ENCODE measurements around the gene NUP88.

NUP88 gene

DNA sequence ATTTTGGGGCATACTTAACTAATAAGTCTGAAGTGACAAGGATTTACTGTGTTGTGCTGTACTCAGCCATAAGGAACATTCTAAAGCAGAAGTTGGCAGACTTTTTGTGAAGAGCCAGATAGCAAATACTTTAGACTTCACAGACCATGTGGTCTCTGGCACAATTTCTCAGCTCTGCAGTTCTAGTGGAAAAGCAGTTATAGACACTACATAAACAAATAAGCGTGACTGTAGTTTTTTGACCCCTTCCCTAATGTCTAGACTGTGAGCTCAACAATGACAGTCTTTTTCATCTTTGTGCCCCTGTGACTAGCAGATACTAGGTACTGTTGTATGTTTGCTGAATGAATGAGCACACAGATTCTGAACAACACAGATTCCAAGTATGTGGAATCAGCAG is 5.4 kb upstream of the NUP88 start:
- Histone ChIP-seq H3K27me3 (ENCODE audit: control insufficient read depth in 5 of 5, insufficient read depth in 4 of 5, low read length in 5 of 5) (no peaks in the 10 kb centered on the region), H3K9ac (ENCODE audit: low read length in 5 of 5) (no peak overlapping the region), H3K9me3 (ENCODE audit: control insufficient read depth in 5 of 5, low read length in 5 of 5) (no peaks in the 10 kb centered on the region), H3K4me1 (ENCODE audit: control insufficient read depth in 5 of 5, insufficient read depth in 5 of 5, low read length in 5 of 5) (peaks cover 3 to 15% (median 13%) of the 10 kb centered on the region in 5 donors), H3K36me3 (ENCODE audit: control insufficient read depth in 5 of 5, insufficient read depth in 5 of 5, low read length in 5 of 5) (peaks cover 35 to 73% (median 62%) of the 10 kb centered on the region in 5 donors), H3K27ac (ENCODE audit: low read depth, low read length) (no peak overlapping the region), H3K4me3 (ENCODE audit: low read depth in 1 of 5, low read length in 5 of 5) (no peak overlapping the region)

- peaks cover 6 to 35% (median 23%) of the 10 kb centered on the region in 5 donors for H3K4me1 ChIP-seq (ENCODE audit: control insufficient read depth in 5 of 5, insufficient read depth in 5 of 5, low read length in 5 of 5)
- H3K36me3 ChIP-seq (ENCODE audit: control insufficient read depth in 5 of 5, insufficient read depth in 5 of 5, low read length in 5 of 5): peaks cover 23 to 51% (median 40%) of the 10 kb centered on the region in 5 donors
- H3K9ac ChIP-seq (ENCODE audit: low read length in 5 of 5): no peak overlapping the region
- no peaks in the 10 kb centered on the region for H3K27me3 ChIP-seq (ENCODE audit: control insufficient read depth in 5 of 5, insufficient read depth in 4 of 5, low read length in 5 of 5)
- no peaks in the 10 kb centered on the region for H3K9me3 ChIP-seq (ENCODE audit: control insufficient read depth in 5 of 5, low read length in 5 of 5)
- H3K27ac ChIP-seq (ENCODE audit: low read depth, low read length): no peak overlapping the region
- H3K4me3 ChIP-seq (ENCODE audit: low read depth in 1 of 5, low read length in 5 of 5): no peak overlapping the region
Measured at GRCh38 chr17:5422505-5422904, 3.0 kb upstream of the NUP88 start.

DNA sequence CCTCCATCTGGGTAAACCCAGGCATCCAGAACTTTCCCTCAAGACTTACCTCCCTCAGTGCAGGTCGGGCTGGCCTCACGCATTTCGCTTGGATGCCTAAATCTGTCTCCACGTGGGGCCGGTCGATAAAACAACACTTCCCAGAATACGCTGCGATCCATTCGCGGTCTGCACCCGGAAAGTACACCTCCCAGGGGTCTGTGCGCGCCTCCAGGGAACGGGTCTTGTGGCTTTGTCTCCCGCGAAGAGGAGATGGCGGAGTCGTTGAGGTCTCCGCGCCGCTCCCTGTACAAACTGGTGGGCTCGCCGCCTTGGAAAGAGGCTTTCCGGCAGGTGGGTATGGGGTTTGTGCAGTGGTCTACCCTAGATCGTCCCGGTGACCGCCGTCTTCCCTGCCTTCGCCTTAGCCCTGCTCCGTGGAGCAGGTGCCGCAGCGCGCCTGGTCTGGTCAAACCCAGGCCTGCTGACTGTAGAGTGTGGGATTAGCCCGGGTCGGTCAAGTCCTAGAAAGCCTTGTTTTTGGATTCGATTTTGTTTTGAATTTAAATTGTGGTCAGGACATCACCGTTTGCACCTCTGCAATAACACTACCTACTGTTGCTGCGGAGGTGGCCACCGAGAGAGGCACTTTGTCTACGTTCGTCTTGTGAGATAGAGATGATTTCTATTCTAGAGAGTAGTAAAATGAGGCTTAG is 644 bp upstream of the NUP88 start, which contains the start of gene RPAIN:
Gene RPAIN, plus strand, starts transcription at position 224 of the 695 bp plus-strand sequence. Its CDS starts 29 bp downstream, at position 253.
- peaks cover 28 to 38% (median 31%) of the 10 kb centered on the region in 5 donors for H3K36me3 ChIP-seq (ENCODE audit: control insufficient read depth in 5 of 5, insufficient read depth in 5 of 5, low read length in 5 of 5)
- H3K27ac ChIP-seq (ENCODE audit: low read depth, low read length): peak within 1 kb of the TSS; percentile 95
- peak within 1 kb of the TSS; percentile 89 to 98 (median 93) for H3K9ac ChIP-seq (ENCODE audit: low read length in 5 of 5)
- peaks cover 6 to 43% (median 28%) of the 10 kb centered on the region in 5 donors for H3K4me1 ChIP-seq (ENCODE audit: control insufficient read depth in 5 of 5, insufficient read depth in 5 of 5, low read length in 5 of 5)
- peak within 1 kb of the TSS; percentile 84 to 98 (median 95) for H3K4me3 ChIP-seq (ENCODE audit: low read depth in 1 of 5, low read length in 5 of 5)
- H3K27me3 ChIP-seq (ENCODE audit: control insufficient read depth in 5 of 5, insufficient read depth in 4 of 5, low read length in 5 of 5): no peaks in the 10 kb centered on the region
- H3K9me3 ChIP-seq (ENCODE audit: control insufficient read depth in 5 of 5, low read length in 5 of 5): no peaks in the 10 kb centered on the region

- H3K4me1 ChIP-seq (ENCODE audit: control insufficient read depth in 5 of 5, insufficient read depth in 5 of 5, low read length in 5 of 5): peaks cover 6 to 43% (median 28%) of the 10 kb centered on the region in 5 donors
- peaks cover 20 to 36% (median 24%) of the 10 kb centered on the region in 5 donors for H3K36me3 ChIP-seq (ENCODE audit: control insufficient read depth in 5 of 5, insufficient read depth in 5 of 5, low read length in 5 of 5)
- peak overlapping the region; percentile 50 to 98 (median 90) for H3K9ac ChIP-seq (ENCODE audit: low read length in 5 of 5)
- H3K4me3 ChIP-seq (ENCODE audit: low read depth in 1 of 5, low read length in 5 of 5): peak overlapping the region; percentile 84 to 98 (median 94)
- H3K27me3 ChIP-seq (ENCODE audit: control insufficient read depth in 5 of 5, insufficient read depth in 4 of 5, low read length in 5 of 5): no peaks in the 10 kb centered on the region
- H3K27ac ChIP-seq (ENCODE audit: low read depth, low read length): peak overlapping the region; percentile 95
- no peaks in the 10 kb centered on the region for H3K9me3 ChIP-seq (ENCODE audit: control insufficient read depth in 5 of 5, low read length in 5 of 5)
Measured at GRCh38 chr17:5418858-5419355, 555 bp downstream of the NUP88 start.

- no peak overlapping the region for H3K4me3 ChIP-seq (ENCODE audit: low read depth in 1 of 5, low read length in 5 of 5)
- peaks cover 20 to 39% (median 28%) of the 10 kb centered on the region in 5 donors for H3K36me3 ChIP-seq (ENCODE audit: control insufficient read depth in 5 of 5, insufficient read depth in 5 of 5, low read length in 5 of 5)
- H3K9me3 ChIP-seq (ENCODE audit: control insufficient read depth in 5 of 5, low read length in 5 of 5): no peaks in the 10 kb centered on the region
- H3K9ac ChIP-seq (ENCODE audit: low read length in 5 of 5): peak overlapping the region in 2 of 5 donors; percentile 8 to 30
- no peak overlapping the region for H3K27ac ChIP-seq (ENCODE audit: low read depth, low read length)
- peaks cover 6 to 43% (median 28%) of the 10 kb centered on the region in 5 donors for H3K4me1 ChIP-seq (ENCODE audit: control insufficient read depth in 5 of 5, insufficient read depth in 5 of 5, low read length in 5 of 5)
- no peaks in the 10 kb centered on the region for H3K27me3 ChIP-seq (ENCODE audit: control insufficient read depth in 5 of 5, insufficient read depth in 4 of 5, low read length in 5 of 5)
Measured at GRCh38 chr17:5416901-5417300, 2.6 kb downstream of the NUP88 start.

GRCh38 chr17:5413682-5414081 is 5.8 kb downstream of the NUP88 start:
- Histone ChIP-seq H3K36me3 (ENCODE audit: control insufficient read depth in 5 of 5, insufficient read depth in 5 of 5, low read length in 5 of 5) (peaks cover 31 to 60% (median 45%) of the 10 kb centered on the region in 5 donors), H3K27ac (ENCODE audit: low read depth, low read length) (no peak overlapping the region)

DNA sequence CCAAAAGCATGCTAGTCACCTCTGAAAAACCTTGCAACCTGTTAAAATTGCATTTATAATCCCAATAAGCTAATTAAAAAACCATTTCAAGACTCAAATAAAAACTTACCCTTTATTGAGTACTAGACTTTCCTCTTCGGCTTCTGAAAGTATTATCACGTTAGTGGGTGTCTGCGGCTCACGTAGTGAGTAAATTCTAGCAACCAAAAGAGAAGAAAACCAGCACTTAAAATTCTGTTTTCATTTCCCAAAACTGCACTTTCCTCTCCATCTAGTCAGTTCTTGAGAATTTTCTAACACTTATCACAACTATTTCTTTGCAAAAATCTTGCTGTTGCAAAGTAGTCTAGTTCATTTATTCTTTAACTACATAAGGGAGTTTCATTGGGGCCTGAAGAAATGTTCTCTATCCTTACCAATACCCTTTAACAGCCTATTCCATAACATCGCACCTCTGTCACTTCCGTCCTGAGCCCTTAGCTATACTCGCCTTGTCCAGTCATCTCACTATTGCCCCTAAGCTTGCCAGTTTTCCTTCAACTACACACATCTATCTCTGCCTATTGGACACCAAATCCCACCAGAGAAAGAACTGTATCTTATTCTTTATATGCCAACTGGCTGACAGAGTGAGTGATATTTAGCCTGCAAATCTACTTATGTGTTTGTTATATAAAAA is 8.7 kb downstream of the NUP88 start:
- no peak overlapping the region for H3K27ac ChIP-seq (ENCODE audit: low read depth, low read length)
- H3K4me3 ChIP-seq (ENCODE audit: low read depth in 1 of 5, low read length in 5 of 5): no peak overlapping the region
- peaks cover 0 to 7% (median under 1%) of the 10 kb centered on the region in 5 donors for H3K4me1 ChIP-seq (ENCODE audit: control insufficient read depth in 5 of 5, insufficient read depth in 5 of 5, low read length in 5 of 5)
- H3K9me3 ChIP-seq (ENCODE audit: control insufficient read depth in 5 of 5, low read length in 5 of 5): no peaks in the 10 kb centered on the region
- no peak overlapping the region for H3K9ac ChIP-seq (ENCODE audit: low read length in 5 of 5)
- H3K36me3 ChIP-seq (ENCODE audit: control insufficient read depth in 5 of 5, insufficient read depth in 5 of 5, low read length in 5 of 5): peaks cover 50 to 87% (median 74%) of the 10 kb centered on the region in 5 donors
- no peaks in the 10 kb centered on the region for H3K27me3 ChIP-seq (ENCODE audit: control insufficient read depth in 5 of 5, insufficient read depth in 4 of 5, low read length in 5 of 5)

More at GRCh38 chr17:5413682-5414081, 5.8 kb downstream of the NUP88 start:
- Histone ChIP-seq H3K4me1 (ENCODE audit: control insufficient read depth in 5 of 5, insufficient read depth in 5 of 5, low read length in 5 of 5) (peaks cover 3 to 23% (median 15%) of the 10 kb centered on the region in 5 donors), H3K27me3 (ENCODE audit: control insufficient read depth in 5 of 5, insufficient read depth in 4 of 5, low read length in 5 of 5) (no peaks in the 10 kb centered on the region), H3K9me3 (ENCODE audit: control insufficient read depth in 5 of 5, low read length in 5 of 5) (no peaks in the 10 kb centered on the region), H3K4me3 (ENCODE audit: low read depth in 1 of 5, low read length in 5 of 5) (no peak overlapping the region), H3K9ac (ENCODE audit: low read length in 5 of 5) (no peak overlapping the region)

DNA sequence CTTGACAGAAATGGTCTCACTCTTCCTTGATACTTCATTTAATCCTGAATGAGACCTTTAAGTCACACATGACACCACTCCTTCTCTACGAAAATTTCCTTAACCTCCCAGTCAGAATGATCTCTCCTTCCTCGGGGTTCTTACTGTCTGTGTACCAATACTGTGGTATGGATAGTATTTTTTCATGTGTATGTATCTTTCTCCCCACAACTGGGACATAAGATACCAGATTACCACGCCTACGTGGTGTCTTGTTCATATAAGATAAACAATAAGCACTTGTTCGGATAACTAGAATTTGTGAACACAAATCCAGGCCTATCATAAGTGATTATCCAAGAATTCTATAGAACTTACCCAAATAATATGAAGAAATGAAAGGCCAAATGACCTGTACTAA is 11.3 kb downstream of the NUP88 start:
- Histone ChIP-seq H3K27ac (ENCODE audit: low read depth, low read length) (no peak overlapping the region), H3K4me1 (ENCODE audit: control insufficient read depth in 5 of 5, insufficient read depth in 5 of 5, low read length in 5 of 5) (peaks cover 0 to 20% (median 6%) of the 10 kb centered on the region in 5 donors), H3K36me3 (ENCODE audit: control insufficient read depth in 5 of 5, insufficient read depth in 5 of 5, low read length in 5 of 5) (peaks cover 46 to 88% (median 78%) of the 10 kb centered on the region in 5 donors), H3K4me3 (ENCODE audit: low read depth in 1 of 5, low read length in 5 of 5) (no peak overlapping the region), H3K27me3 (ENCODE audit: control insufficient read depth in 5 of 5, insufficient read depth in 4 of 5, low read length in 5 of 5) (no peaks in the 10 kb centered on the region), H3K9me3 (ENCODE audit: control insufficient read depth in 5 of 5, low read length in 5 of 5) (no peaks in the 10 kb centered on the region), H3K9ac (ENCODE audit: low read length in 5 of 5) (no peak overlapping the region)

DNA sequence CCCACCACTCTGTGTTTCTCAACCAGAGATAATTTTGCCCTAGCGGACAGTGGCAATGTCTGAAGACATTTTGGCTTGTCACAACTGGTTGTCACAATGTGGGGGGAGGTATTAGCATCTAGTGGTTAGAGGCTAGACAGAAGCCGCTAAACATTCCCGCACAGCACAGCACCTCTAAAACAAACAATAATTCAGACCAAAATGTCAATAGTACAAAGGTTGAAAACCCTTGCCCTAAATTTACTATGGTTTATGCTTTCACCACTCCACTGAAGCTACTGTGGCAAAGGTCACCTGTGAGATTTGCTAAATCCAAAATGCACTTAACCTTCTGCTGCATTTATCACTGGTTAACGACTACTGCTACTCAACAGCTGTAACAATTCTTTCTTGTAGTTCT is 14.1 kb downstream of the NUP88 start:
- Histone ChIP-seq H3K27ac (ENCODE audit: low read depth, low read length) (peak overlapping the region; percentile 4), H3K4me3 (ENCODE audit: low read depth in 1 of 5, low read length in 5 of 5) (peak overlapping the region in 1 of 5 donors; percentile 29), H3K36me3 (ENCODE audit: control insufficient read depth in 5 of 5, insufficient read depth in 5 of 5, low read length in 5 of 5) (peaks cover 41 to 87% (median 75%) of the 10 kb centered on the region in 5 donors), H3K4me1 (ENCODE audit: control insufficient read depth in 5 of 5, insufficient read depth in 5 of 5, low read length in 5 of 5) (peaks cover 0 to 20% (median 6%) of the 10 kb centered on the region in 5 donors), H3K9ac (ENCODE audit: low read length in 5 of 5) (no peak overlapping the region), H3K27me3 (ENCODE audit: control insufficient read depth in 5 of 5, insufficient read depth in 4 of 5, low read length in 5 of 5) (no peaks in the 10 kb centered on the region), H3K9me3 (ENCODE audit: control insufficient read depth in 5 of 5, low read length in 5 of 5) (no peaks in the 10 kb centered on the region)

- no peaks in the 10 kb centered on the region for H3K27me3 ChIP-seq (ENCODE audit: control insufficient read depth in 5 of 5, insufficient read depth in 4 of 5, low read length in 5 of 5)
- H3K4me1 ChIP-seq (ENCODE audit: control insufficient read depth in 5 of 5, insufficient read depth in 5 of 5, low read length in 5 of 5): peaks cover 0 to 3% (median 0%) of the 10 kb centered on the region in 5 donors
- no peaks in the 10 kb centered on the region for H3K9me3 ChIP-seq (ENCODE audit: control insufficient read depth in 5 of 5, low read length in 5 of 5)
Measured at GRCh38 chr17:5399767-5400166, 19.7 kb downstream of the NUP88 start.

More at GRCh38 chr17:5399767-5400166, 19.7 kb downstream of the NUP88 start:
- Histone ChIP-seq H3K36me3 (ENCODE audit: control insufficient read depth in 5 of 5, insufficient read depth in 5 of 5, low read length in 5 of 5) (peaks cover 32 to 81% (median 58%) of the 10 kb centered on the region in 5 donors), H3K9ac (ENCODE audit: low read length in 5 of 5) (no peak overlapping the region), H3K4me3 (ENCODE audit: low read depth in 1 of 5, low read length in 5 of 5) (no peak overlapping the region), H3K27ac (ENCODE audit: low read depth, low read length) (no peak overlapping the region)

Measured in subcutaneous abdominal adipose tissue (tissue), 5 donors.